DOHH2 (cell line): ENCODE data around the gene LATS1.

Experiments
- CTCF ChIP-seq: fragments of 200-600 bp; sonication (generic); IDR thresholded peaks from one replicate; pipeline ENCODE4 v1.5.1; 2014; ENCODE audit warnings: antibody characterized with exemption, mild to moderate bottlenecking, low read depth, low read length; ENCODE audit not compliant: poor library complexity, severe bottlenecking
- EZH2phosphoT487 ChIP-seq: fragments of 200-600 bp; sonication (generic); IDR thresholded peaks from 2 replicates; pipeline ENCODE4 v1.6.1; 2017; ENCODE audit warnings: borderline replicate concordance, mild to moderate bottlenecking, antibody characterized with exemption, low read length, moderate library complexity, mixed read lengths

- TF ChIP-seq CTCF = no peak
- no peak for TF ChIP-seq EZH2phosphoT487
These were observed 38.3 kb upstream of the LATS1 start for GRCh38 chr6:149756261-149756636.
